OCI-LY3 (cell line): ENCODE measurements around the gene SULT4A1.

Experiments
- CTCF ChIP-seq: fragments of 200-600, 300-600 bp; sonication (generic); IDR thresholded peaks from 2 replicates; pipeline ENCODE4 v1.5.1; 2014; ENCODE audit warnings: antibody characterized with exemption, low read length, low read depth
- EZH2phosphoT487 ChIP-seq: fragments of 200-600 bp; shearing (Covaris generic); IDR thresholded peaks from 2 replicates; pipeline ENCODE4 v1.6.1; 2018; ENCODE audit warnings: antibody characterized with exemption, mixed run types, low read depth

GRCh38 chr22:43855431-43855830 lies 6.9 kb downstream of the SULT4A1 start:
- TF ChIP-seq CTCF = no peak
- no peak for TF ChIP-seq EZH2phosphoT487
